UCSD-AML1 (cell line): Measurements from ENCODE around the gene S100A5.

Source experiments
- DNase-seq: peaks from one replicate; lab custom pipeline; 2025; ENCODE audit not compliant: unreplicated experiment; lab: John Stamatoyannopoulos, UW

S100A5 gene

DNA sequence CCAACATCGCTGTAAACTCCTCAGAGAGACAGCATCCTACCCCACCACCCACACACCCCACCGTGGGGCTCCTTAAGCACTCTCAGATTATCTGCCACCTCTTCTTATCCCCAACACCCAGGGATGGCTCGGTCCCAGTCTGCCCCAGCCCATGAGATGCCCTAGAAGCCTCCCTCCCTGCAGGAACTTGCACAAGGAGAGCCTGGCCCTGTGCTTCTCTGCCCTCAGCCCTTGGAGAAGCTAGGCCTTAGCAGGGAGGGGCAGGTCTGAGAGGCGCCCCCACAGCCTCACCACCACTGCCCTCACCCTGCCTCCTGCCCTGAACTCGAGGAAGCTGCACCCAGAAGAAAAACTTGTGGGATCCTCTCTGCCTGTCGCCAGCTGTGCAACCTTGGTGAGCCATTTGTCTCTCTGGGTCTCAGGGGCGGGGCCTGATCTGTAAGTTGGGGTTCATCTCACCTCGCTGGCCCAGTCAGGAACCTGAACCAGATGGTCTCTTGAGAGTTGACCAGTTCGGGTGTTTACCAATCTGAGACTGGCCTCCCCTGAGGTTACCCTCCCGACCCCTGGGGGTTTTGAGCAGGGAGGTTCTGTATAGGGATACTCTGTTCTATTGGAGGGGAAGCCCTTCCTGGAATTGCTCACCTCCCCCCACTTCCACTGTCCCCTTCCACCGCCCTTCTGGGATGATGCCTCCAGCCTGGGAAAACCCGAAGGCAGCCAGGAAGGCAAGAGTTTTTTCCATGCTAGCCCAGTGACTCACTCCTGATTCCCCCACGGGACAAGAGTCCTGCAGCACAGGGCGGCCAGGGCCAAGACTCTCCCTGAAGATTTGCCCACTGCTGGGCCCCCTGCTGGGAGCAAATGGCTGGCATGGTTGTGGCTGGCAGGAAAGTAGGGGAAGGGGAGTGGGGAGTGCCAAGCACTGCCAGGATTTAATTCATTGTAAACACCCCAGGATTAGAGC is 8.3 kb upstream of the S100A5 start, which contains the start of gene S100A3:
S100A3 (minus strand) TSS at position 537 of the 967 bp plus-strand sequence. CDS start 773 bp downstream, outside the sequence.
- DNase-seq: no peak

DNA sequence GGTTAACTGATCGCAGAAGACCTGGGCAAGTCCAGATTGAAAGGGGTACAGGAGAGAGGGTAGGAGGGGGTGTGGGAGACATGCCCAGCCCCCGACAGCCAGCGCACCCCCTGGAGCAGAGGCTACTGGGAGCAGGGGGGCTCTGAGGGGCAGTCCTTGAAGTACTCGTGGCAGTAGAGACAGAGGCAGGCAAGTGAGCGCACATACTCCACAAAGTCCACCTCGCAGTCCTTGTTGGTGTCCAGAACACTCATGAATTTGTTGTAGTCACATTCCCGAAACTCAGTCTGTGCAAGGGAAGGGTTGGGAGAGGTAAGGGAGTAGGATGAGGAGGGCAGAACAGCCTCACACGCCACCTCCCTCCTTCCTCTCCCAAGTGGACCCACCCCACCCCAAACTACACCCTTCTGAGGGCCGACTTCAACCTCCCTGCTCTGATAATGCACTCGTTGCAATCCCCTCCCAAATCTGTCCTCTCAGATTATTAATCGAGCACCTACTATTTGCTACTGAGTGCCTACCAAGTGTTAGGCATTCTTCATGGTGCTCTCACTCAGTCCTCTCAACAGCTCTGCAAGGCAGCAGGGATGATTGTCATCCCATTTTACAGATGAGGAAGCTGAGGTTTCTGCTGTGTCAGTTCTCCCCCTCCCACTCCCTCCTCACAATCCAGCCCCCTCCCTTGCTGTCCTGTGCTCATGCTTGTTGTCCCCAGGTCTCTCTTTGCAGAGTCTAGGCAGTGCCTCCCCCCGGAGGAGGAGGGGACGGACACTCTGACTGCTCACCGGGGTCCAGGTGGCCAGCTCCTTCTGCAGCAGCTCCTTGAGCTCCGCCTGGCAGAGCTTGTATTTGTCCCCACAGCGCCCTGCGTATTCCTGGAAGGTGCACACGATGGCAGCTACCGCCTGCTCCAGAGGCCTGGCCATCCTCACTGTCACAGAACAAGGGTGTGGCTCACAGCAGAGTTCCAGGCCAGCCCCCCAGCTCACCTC is 7.1 kb upstream of the S100A5 start:
- DNase-seq: no peak

DNA sequence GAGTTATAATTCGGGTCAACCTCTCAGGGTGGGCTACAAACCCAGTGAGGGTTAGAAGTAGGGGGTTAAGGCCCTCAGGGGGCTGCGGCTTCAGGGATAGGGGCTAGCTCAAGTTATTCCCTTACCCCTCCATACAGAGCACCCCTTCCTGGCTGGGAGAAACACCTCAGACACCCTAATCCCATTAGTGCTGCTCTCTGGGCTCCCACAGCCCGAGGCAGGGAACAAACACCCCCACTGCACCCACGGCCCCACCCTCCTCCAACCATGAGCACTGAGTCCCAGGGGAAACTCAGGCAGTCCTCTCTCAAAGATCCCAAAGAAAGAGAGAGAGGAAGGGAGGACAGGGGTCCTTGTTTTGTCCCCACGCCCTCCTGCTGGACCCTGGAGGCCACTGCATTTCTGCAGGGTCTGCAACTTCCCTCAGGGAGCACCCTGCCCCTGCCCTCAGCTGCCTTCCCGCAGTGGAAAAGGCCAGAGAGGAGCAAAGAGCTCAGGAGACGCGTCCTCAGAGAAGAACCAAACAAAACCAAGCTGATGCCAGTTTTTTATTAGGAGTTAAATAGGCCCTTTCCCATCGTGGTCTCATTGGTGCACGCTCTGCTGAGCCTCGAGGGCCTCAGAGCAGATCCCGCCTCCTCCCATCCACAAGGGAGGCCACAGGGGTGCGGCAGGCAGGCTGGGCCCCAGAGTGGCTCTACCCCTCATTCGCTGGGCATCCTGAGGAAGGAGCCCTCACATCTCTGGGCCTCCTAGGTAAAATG is 6.2 kb upstream of the S100A5 start:
- no peak for DNase-seq

DNA sequence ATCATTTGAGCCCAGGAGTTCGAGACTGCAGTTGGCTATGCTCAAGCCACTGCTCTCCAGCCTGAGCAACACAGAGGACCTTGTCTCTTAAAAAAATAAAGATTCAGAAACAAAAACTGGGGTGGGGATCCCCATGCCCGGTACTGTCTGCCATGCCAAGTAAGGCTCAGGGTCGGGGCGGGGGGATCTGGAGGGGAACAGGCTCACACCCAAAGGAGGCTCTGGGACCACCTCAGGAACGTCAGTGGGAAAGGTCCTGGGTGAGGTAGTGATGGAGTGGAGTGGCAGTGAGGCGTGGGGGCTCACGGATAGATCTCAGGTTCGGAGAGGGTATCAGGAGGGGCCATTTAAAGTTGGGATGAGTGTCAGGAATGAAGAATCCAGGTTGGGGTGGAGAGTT is 5.6 kb upstream of the S100A5 start:
- no peak for DNase-seq

DNA sequence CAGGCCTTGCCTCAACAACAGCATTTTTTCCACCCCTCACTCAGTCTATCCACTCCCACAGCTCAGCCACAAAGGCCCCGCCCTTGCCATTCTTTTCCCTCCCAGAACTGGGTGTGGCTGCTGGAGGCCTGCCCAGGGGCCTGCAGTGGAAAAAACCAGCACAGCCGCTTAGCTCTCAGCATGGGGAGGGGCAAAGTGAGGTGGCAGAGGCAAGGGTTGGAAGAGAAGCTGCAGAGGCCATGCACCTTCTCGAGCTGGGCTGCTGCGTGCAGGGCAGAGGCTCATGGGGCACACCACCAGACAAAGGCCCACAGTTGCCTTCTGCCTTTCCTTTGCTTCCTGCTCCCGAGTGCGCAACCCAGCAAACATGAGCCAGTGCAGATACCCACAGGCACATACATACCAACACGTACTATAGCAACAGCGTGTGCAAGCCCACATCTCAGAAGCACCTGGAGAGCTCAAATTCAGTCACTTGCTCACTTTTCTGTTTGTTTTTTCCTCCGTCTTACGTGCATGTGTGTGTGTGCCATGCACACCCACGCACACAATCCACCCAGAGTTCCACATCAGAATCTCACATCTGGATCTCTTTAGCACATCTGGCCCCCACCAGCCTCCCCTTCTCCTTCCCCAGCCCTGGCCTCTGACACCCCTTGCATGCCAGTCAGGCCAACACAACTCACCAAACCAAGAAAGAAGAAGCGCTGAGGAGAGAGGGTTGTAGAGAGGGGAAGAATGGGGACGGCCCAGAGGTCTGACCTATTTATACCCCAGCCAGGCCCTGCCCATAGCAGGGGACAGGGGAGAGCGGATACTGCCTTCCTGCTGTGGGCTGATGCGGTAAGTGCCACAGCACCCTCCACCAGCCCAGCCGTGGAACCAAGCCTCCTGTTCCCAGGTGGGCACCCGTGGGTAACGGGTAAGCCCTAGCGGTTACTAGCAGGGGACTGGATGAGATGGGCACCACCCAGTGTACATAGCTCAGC is 4.6 kb upstream of the S100A5 start, which contains the start of gene S100A4:
S100A4 (minus strand) TSS at position 740 of the 989 bp plus-strand sequence. CDS start 1,012 bp downstream, outside the sequence.
- DNase-seq: peak; percentile 93

DNA sequence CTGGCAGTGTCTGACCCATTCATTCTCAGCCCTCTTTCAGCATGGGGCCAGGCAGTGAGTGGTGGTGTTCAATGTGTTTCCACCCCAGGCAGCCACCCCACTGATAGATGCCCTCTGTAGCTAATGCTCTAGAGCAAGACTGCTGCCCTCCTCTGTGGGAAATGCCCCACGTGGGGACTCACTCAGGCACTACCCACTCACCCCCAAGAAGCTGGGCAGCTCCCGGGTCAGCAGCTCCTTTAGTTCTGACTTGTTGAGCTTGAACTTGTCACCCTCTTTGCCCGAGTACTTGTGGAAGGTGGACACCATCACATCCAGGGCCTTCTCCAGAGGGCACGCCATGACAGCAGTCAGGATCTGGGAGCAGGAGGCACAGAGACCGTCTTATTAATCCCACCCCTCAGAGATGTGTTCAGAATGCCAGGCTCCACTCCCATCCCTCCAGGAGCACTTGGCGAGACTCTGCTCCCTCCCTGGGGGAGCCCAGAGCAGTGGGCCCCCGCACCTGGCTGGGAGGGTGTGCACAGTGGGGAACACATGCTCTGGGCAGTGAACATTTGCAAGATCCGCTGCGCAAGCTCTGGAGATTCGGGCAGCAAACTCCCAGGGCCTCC is 3.8 kb upstream of the S100A5 start:
- DNase-seq: no peak

DNA sequence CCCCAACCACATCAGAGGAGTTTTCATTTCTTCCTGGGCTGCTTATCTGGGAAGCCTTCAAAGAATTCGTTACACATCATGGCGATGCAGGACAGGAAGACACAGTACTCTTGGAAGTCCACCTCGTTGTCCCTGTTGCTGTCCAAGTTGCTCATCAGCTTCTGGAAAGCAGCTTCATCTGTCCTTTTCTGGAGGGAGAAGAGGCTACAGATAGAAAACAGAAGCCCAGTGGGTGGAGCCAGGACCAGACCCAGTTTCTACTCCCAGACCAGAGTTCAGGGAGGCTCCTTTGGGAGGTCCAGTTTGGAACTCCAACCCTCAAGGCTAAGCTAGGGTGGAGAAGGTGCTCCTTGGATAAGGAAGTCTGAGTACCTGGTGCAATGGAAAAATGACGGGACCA is 3.0 kb upstream of the S100A5 start:
- DNase-seq: no peak

DNA sequence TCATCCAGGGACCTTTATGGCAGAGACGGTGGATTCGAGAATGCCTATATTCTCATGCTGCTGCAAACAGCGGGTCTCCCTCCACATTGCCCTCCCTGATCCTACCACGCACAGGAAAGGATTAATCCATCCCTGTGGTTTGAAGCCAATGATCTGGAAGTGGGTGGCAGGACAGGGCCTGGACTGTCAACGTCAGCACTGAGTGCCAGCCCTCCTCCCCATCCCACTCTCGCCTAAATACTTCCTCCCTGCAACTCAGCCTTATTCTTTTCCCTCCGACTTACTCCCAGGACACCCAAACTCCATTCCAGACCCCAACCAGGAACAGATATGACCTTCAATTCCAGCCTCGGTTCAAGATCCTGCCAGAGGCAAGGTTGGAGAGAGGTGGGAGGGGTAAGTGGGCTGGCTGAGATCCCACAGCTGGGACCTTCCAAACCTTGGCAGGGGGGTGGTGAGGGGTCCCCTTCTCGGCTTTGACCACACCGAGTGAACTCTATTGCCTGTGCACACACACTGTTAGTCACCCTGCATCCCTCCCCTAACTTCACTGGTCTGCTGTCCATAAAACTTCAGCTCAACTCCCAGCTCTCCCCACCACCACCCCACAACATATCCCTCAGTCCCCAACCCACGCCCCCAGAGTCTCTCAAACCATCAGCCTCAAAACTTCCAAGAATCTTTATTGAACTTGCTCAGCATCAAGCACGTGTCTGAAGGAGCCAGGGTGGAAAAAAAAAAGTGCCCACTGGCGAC is 2.4 kb upstream of the S100A5 start:
- no peak for DNase-seq

DNA sequence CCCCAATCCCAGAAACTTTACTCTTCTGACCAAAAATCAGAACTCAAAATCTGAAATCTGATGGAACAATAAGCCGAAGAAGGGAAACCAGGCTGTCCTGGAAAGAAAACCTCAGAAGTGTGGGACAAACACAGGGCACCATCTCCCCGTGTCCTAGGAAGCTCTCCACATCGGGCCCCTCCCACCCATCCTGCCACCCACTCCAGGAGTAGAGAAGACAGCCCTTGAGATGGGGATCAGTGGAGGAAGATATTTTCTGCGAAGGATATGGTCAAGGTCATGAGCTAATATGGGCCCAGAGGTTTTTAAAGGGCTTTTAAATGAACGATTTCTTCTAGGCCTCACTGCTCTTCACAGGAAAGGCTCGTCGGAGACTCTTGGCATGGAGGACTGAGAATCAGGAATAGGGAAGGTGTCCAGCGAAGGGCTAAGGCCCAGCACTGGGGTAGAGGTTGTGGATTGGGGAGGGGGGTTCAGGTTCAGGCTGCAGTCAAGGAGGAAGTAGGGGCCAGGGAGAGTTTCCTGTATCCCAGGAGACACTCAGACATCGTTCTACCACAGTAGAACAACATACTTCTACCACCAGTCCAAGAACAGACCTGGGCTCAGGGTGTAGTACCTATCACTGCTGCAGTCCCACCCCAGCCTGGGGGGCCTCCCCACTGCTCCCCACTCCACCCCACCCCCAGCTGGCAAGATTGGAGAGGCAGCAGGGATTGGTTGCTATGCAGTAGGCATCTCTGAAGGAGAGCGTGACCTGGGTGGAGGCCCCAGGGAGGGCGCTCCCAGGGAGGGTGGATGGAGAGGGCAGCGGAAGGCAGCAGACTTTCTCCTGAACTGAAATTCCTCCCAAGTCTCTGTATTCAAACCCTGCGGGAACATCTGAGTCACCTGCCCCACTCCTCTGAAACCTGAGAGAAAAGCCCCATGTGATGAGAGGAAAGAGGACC is 1.2 kb upstream of the S100A5 start:
- DNase-seq: no peak

DNA sequence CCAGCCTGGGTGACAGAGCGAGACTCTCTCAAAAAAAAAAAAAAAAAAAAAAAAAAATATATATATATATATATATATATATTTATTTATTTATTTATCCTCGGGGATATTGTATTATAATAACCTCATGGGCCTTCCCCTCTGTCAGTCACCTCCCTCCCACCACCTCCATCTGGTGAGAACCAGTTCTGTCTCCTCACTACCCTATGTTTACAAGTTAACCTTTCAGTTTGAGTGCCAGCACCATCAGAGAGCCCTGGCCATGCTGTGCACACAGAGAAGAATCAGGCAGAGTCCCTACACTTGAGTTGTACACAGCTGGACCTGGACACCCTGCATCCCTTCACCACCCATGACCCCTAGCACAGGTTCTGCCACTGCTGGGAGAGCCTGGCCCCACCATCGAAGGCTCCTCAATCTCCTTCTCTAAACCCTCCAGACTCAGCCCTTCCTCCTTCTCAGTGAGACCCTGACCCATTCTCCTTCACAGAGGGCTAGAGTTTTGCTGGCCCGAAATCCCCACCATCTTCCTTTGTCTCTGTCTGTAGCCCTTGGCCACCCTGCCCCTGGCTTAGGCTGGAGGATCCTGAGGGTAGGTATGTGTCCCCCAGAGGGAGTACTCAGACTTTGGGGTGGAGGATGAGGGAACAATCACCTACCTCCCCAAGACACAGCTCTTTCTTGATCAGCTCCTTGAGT is 1.2 kb downstream of the S100A5 start:
- DNase-seq: no peak

DNA sequence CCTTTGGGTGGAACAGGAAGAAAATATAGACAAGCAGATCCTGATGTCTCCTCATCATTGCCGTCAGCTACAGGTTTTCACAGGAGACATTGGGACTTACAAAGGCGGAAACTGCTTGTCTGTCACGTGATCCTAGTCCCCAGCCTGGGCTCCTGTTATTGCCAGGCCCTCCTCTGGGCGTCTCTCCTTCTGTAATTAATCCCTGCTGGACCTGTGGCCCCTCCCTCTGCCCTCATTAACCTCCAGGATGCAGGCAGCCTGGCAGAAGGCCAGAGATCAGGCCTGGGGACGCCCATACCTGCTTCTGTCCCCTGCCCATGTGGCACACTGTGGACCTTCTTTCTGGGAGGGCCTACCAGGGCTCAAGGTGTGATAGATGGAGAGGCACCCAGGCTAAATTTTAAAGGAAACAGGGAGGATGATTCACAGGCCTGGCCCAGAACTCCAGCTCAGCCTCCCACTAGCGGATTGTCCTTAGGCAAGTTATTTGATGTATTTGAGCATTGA is 2.4 kb downstream of the S100A5 start:
- DNase-seq: no peak

DNA sequence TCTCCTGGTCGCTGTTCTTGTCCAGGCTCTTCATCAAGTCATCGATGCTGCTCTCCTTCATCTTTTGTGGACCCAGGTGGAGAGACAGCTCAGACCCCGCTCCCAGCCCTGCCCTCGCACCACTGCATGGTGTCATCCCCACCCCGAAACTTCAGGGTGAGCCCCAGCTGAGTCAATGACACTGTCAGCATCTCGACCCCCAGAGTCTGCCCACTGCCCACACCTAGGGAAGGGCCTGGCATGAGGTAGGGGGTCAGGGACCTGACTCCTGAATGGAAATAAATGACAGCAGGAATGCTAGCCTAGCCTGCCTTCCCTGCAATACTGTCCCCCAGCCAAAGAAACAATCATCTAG is 3.4 kb downstream of the S100A5 start:
- DNase-seq: no peak

DNA sequence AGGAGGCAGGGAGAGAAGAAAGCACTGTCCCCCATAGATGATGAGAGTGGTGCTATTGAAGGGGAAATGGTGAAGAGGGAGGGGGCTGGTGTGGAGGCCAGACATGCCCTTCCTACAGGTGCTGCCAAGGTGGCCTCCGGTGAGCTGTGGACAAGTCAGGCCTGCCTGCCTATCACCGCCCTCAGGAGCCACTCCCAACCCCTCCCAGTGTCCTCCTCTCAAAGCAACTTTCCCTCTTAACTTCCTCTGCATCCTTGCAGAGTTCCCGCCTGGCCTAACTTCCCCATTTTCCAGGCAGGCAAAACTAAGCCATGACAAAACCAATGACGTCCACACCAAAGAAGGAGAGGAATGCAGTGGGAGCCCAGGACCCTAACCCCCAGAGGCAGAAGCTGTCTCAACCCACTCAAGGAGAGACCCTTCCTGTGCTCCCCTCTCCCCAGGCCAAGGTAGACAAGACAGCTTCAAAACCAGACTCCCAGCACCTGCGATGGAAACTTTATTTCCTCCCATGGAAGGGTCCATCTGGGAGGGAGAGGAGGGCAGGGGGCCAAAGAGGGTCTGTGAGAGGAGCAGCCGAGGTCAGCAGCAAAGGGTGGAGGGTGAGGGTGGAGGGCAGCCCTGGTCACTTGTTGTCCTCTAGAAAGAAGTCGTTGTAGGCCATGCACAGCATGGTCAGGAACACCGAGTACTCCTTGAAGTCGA is 3.9 kb downstream of the S100A5 start:
- DNase-seq: no peak

DNA sequence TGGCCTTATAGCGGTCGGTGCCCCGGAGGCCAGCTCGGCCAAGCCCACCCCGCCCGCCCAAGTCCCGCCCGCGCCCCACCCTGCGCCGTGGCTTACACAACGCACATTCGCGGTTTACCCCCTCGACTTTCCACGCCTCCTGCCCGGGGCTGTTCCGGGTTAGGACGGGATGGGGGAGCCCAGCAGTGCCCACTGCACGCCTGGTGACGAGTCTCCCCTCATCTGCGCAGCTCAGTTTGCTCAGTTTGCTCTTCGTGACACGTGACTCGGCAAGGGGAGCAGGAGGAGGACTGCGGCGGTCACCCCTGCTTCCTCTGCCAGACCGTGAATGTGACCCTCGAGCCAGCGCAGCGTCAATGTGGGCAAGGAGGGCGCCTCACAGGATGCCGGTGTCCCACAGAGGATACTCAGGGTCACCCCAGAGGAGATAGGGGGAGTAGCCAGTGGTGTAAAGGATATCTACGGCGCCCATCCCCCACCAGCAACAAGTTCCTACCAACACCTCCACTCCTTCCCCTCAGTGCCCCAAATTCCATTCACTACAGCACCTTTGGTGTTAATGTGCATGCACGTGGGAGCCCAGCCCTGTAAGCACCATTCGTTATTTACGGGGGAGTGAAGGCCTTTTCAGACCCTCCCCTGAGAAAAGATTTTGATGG is 4.6 kb downstream of the S100A5 start:
- DNase-seq: no peak
